HTERT RPE-1 (cell line): Measurements from ENCODE around the gene FRMD4B.

Source experiments
- in situ Hi-C: fragments of 300-500 bp; cut with MboI; formaldehyde crosslinking; loops from 4 replicates; pipeline ENCODE4 v1.14.3; 2020; ENCODE audit warnings: low sequenced_read_pairs

Gene FRMD4B

GRCh38 chr3:69368129-69368741, 17.7 kb downstream of the FRMD4B start:
- in situ Hi-C loops, result no loop called here

GRCh38 chr3:69367586-69367985, 18.3 kb downstream of the FRMD4B start:
- in situ Hi-C loops, result no loop called here

GRCh38 chr3:69364354-69364753, 21.5 kb downstream of the FRMD4B start:
- in situ Hi-C loops, result no loop called here

- in situ Hi-C loops, result no loop called here
Observed at GRCh38 chr3:69360690-69361089, 25.2 kb downstream of the FRMD4B start.

GRCh38 chr3:69359916-69360315, 26.0 kb downstream of the FRMD4B start:
- in situ Hi-C loops, result no loop called here

GRCh38 chr3:69359339-69359893, 26.5 kb downstream of the FRMD4B start:
- in situ Hi-C loops, result no loop called here

- in situ Hi-C loops, result no loop called here
Observed at GRCh38 chr3:69357196-69357595, 28.7 kb downstream of the FRMD4B start.

- in situ Hi-C loops, result no loop called here
Observed at GRCh38 chr3:69354948-69355347, 30.9 kb downstream of the FRMD4B start.

GRCh38 chr3:69353503-69353902, 32.4 kb downstream of the FRMD4B start:
- in situ Hi-C loops, result no loop called here

GRCh38 chr3:69353088-69353478, 32.8 kb downstream of the FRMD4B start:
- in situ Hi-C loops, result no loop called here

- in situ Hi-C loops, result no loop called here
Observed at GRCh38 chr3:69352305-69353087, 33.4 kb downstream of the FRMD4B start.

- in situ Hi-C loops, result no loop called here
Observed at GRCh38 chr3:69343875-69344274, 42.0 kb downstream of the FRMD4B start.

- in situ Hi-C loops, result no loop called here
Observed at GRCh38 chr3:69342074-69342473, 43.8 kb downstream of the FRMD4B start.

GRCh38 chr3:69339760-69340159, 46.1 kb downstream of the FRMD4B start:
- in situ Hi-C loops, result no loop called here

GRCh38 chr3:69338911-69339310, 47.0 kb downstream of the FRMD4B start:
- in situ Hi-C loops, result no loop called here

- in situ Hi-C loops, result no loop called here
Observed at GRCh38 chr3:69332934-69333333, 53.0 kb downstream of the FRMD4B start.

GRCh38 chr3:69330891-69331400, 54.9 kb downstream of the FRMD4B start:
- in situ Hi-C loops, result no loop called here

- in situ Hi-C loops, result no loop called here
Observed at GRCh38 chr3:69329892-69330291, 56.0 kb downstream of the FRMD4B start.

GRCh38 chr3:69328963-69329302, 57.0 kb downstream of the FRMD4B start:
- in situ Hi-C loops, result no loop called here

- in situ Hi-C loops, result no loop called here
Observed at GRCh38 chr3:69328103-69328962, 57.6 kb downstream of the FRMD4B start.

- in situ Hi-C loops, result no loop called here
Observed at GRCh38 chr3:69326855-69327300, 59.0 kb downstream of the FRMD4B start.
